Liver (tissue), 9 donors: Measurements from ENCODE around the gene IER5. TPM values are rescaled to one million over a fixed set of nuclear protein-coding genes. Genes with fewer than 3 reads are reported as not detected.

ENCODE experiments used
- DNase-seq: peaks from one replicate; pipeline ENCODE4 v3.0.0-alpha.2; 2017; ENCODE audit warnings: low spot score
- H3K27ac ChIP-seq, 2 donors: one replicate each; pipeline ENCODE4 v1.7.0; 2013; ENCODE audit warnings: inconsistent platforms in 2 of 2, low read length in 2 of 2, control low read depth in 1 of 2, low read depth in 1 of 2, mild to moderate bottlenecking in 1 of 2
- H3K27me3 ChIP-seq, 4 donors: one replicate each; pipeline versions ENCODE4 v1.6.1 to v1.7.0; 2013; ENCODE audit warnings: low read length in 3 of 4, inconsistent platforms in 1 of 4, mild to moderate bottlenecking in 1 of 4, moderate library complexity in 1 of 4; ENCODE audit not compliant: control insufficient read depth in 4 of 4, insufficient read depth in 4 of 4
- H3K36me3 ChIP-seq, 4 donors: one replicate each; pipeline versions ENCODE4 v1.6.1 to v1.7.0; 2013; ENCODE audit warnings: low read length in 3 of 4, mild to moderate bottlenecking in 3 of 4, low read depth in 1 of 4, moderate library complexity in 1 of 4; ENCODE audit not compliant: control insufficient read depth in 4 of 4, insufficient read depth in 3 of 4
- H3K4me1 ChIP-seq, 4 donors: one replicate each; pipeline versions ENCODE4 v1.6.1 to v1.7.0; 2013; ENCODE audit warnings: low read length in 3 of 4, mild to moderate bottlenecking in 3 of 4, moderate library complexity in 1 of 4; ENCODE audit not compliant: control insufficient read depth in 4 of 4, insufficient read depth in 4 of 4
- H3K4me3 ChIP-seq, 3 donors: one replicate each; pipeline versions ENCODE4 v1.6.1 to v1.7.0; 2013; ENCODE audit warnings: low read length in 3 of 3, control low read depth in 1 of 3, low read depth in 1 of 3, mild to moderate bottlenecking in 1 of 3
- H3K9ac ChIP-seq, 2 donors: one replicate each; pipeline ENCODE4 v1.7.0; 2013; ENCODE audit warnings: low read length in 2 of 2, mild to moderate bottlenecking in 2 of 2, moderate library complexity in 2 of 2, control low read depth in 1 of 2, low read depth in 1 of 2
- H3K9me3 ChIP-seq, 4 donors: one replicate each; pipeline versions ENCODE4 v1.6.1 to v1.7.0; 2013; ENCODE audit warnings: low read length in 3 of 4; ENCODE audit not compliant: control insufficient read depth in 4 of 4
- ATF3 ChIP-seq: IDR thresholded peaks from 2 replicates; pipeline ENCODE4 v1.6.1; 2016; ENCODE audit warnings: antibody characterized with exemption
- CTCF ChIP-seq: fragments of 150-350 bp; IDR thresholded peaks from 2 replicates; pipeline ENCODE4 v1.5.1; 2017; ENCODE audit warnings: improper control_type of control experiment, low read depth, low read length; ENCODE audit not compliant: missing input control
- EGR1 ChIP-seq, 2 donors: IDR thresholded peaks; 2 replicates each; pipeline ENCODE4 v1.6.1; 2016 to 2018; ENCODE audit warnings: antibody characterized with exemption in 2 of 2, low read depth in 2 of 2
- FOXA1 ChIP-seq: IDR thresholded peaks from 2 replicates; pipeline ENCODE4 v1.6.1; 2016; ENCODE audit warnings: antibody characterized with exemption
- FOXA2 ChIP-seq: IDR thresholded peaks from 2 replicates; pipeline ENCODE4 v1.6.1; 2016; ENCODE audit warnings: antibody characterized with exemption
- GABPA ChIP-seq, 2 donors: IDR thresholded peaks in 1 of 2; conservative IDR thresholded peaks in 1 of 2; 2 replicates each; pipeline ENCODE4 v1.6.1; 2016; ENCODE audit warnings: antibody characterized with exemption in 2 of 2, mild to moderate bottlenecking in 1 of 2, moderate library complexity in 1 of 2
- HNF4A ChIP-seq, 2 donors: conservative IDR thresholded peaks; 2 replicates each; pipeline ENCODE4 v1.6.1; 2016; ENCODE audit warnings: antibody characterized with exemption in 2 of 2, mild to moderate bottlenecking in 2 of 2
- HNF4G ChIP-seq: IDR thresholded peaks from 2 replicates; pipeline ENCODE4 v1.6.1; 2016; ENCODE audit warnings: antibody characterized with exemption
- JUND ChIP-seq, 2 donors: IDR thresholded peaks; 2 replicates each; pipeline ENCODE4 v1.6.1; 2016; ENCODE audit warnings: antibody characterized with exemption in 2 of 2
- MAX ChIP-seq: IDR thresholded peaks from 2 replicates; pipeline ENCODE4 v1.6.1; 2016; ENCODE audit warnings: antibody characterized with exemption
- NR2F2 ChIP-seq: IDR thresholded peaks from 2 replicates; pipeline ENCODE4 v1.6.1; 2016; ENCODE audit warnings: antibody characterized with exemption
- RAD21 ChIP-seq, 2 donors: IDR thresholded peaks; 2 replicates each; pipeline ENCODE4 v1.6.1; 2016; ENCODE audit warnings: antibody characterized with exemption in 2 of 2, mild to moderate bottlenecking in 2 of 2
- REST ChIP-seq: IDR thresholded peaks from 2 replicates; pipeline ENCODE4 v1.6.1; 2016; ENCODE audit warnings: antibody characterized with exemption, mild to moderate bottlenecking
- RXRA ChIP-seq, 2 donors: IDR thresholded peaks; 2 replicates each; pipeline ENCODE4 v1.6.1; 2017 to 2018; ENCODE audit warnings: antibody characterized with exemption in 2 of 2, mild to moderate bottlenecking in 1 of 2
- SP1 ChIP-seq: IDR thresholded peaks from 2 replicates; pipeline ENCODE4 v1.6.1; 2018; ENCODE audit warnings: antibody characterized with exemption, mild to moderate bottlenecking
- TAF1 ChIP-seq: conservative IDR thresholded peaks from 2 replicates; pipeline ENCODE4 v1.6.1; 2016; ENCODE audit warnings: antibody characterized with exemption, mild to moderate bottlenecking
- YY1 ChIP-seq: IDR thresholded peaks from 2 replicates; pipeline ENCODE4 v1.6.1; 2016; ENCODE audit warnings: antibody characterized with exemption, mild to moderate bottlenecking
- ZBTB33 ChIP-seq: IDR thresholded peaks from 2 replicates; pipeline ENCODE4 v1.6.1; 2016; ENCODE audit warnings: antibody characterized with exemption
- WGBS: extraction: QIAGEN DNeasy Blood & Tissue Kit; methylation state at CpG from one replicate; pipeline ENCODE4 v1.1.7; 2013; 5-methylcytosine and 5-hydroxymethylcytosine counted together
- polyA plus RNA-seq, 2 donors: library from polyadenylated mRNA; stranded (reverse) in 1 of 2; unstranded in 1 of 2; fragments of 200-250 nt in 1 of 2; fragments of >200 nt in 1 of 2; fragmentation: Nextera tagmentation in 1 of 2; extraction: Ambion mirVana in 1 of 2; gene quantifications; one replicate each; pipeline versions ENCODE4 v1.2.1 to v1.2.3, GENCODE V29; 2013 to 2015
- total RNA-seq, 2 donors: library from RNA; depleted of rRNA; stranded (reverse); fragments of >200 nt; gene quantifications; one replicate each; pipeline ENCODE4 v1.2.3, GENCODE V29; 2014
- donor health status: healthy.
- donor health status: healthy.
- donor health status: healthy.
- donor health status: healthy.
- donor health status: healthy.

Gene IER5
- total and polyA plus RNA-seq, 4 donors = 0.56 to 8.4 (median 2.4) TPM

GRCh38 chr1:181049378-181049777 is 39.1 kb upstream of the IER5 start:
- Histone ChIP-seq H3K9ac (no peak overlapping the region), H3K36me3 (peaks cover 0 to 2% (median 0%) of the 10 kb centered on the region in 4 donors), H3K4me3 (no peak overlapping the region), H3K27ac (no peak overlapping the region), H3K27me3 (no peaks in the 10 kb centered on the region), H3K9me3 (no peaks in the 10 kb centered on the region), H3K4me1 (peaks cover 0 to 6% (median 3%) of the 10 kb centered on the region in 4 donors)
- TF ChIP-seq GABPA (IDR thresholded peaks at IDR 0.05 in 1 of 2, conservative IDR thresholded peaks at IDR 0.05 in 1 of 2) (no peak), CTCF (no peak), HNF4G (no peak), ATF3 (no peak), SP1 (no peak), RXRA (IDR thresholded peaks at IDR 0.05) (no peak), RAD21 (IDR thresholded peaks at IDR 0.05) (no peak), FOXA1 (no peak), JUND (IDR thresholded peaks at IDR 0.05) (no peak), HNF4A (conservative IDR thresholded peaks at IDR 0.05) (no peak), REST (no peak), FOXA2 (no peak), MAX (no peak), TAF1 (no peak), EGR1 (IDR thresholded peaks at IDR 0.05; ENCODE audit: low read depth in 2 of 2) (no peak), ZBTB33 (no peak), NR2F2 (no peak), YY1 (no peak)
- WGBS = 93% methylated on average over 4 of the region's 4 CpGs
- DNase-seq = no peak
